BLaER1 treated with 17β-estradiol and CSF1 and Interleukin-3, amounts not matched to agents 10 nM and 100 nM (cell line): ENCODE results near the gene SARS2.
A peak's percentile ranks its signal among the peaks of the same experiment; 100 is the strongest.

Experiments
- H3K27ac ChIP-seq, 11 experiments: shearing (Covaris generic); formaldehyde crosslinking; 2 replicates each; pipeline ENCODE4 v1.8.1; 2022
- H3K27me3 ChIP-seq, 11 experiments: shearing (Covaris generic); formaldehyde crosslinking; 2 replicates each; pipeline ENCODE4 v1.8.1; 2022
- H3K36me3 ChIP-seq, 11 experiments: shearing (Covaris generic); formaldehyde crosslinking; 2 replicates each; pipeline ENCODE4 v1.8.1; 2022
- H3K4me1 ChIP-seq, 10 experiments: shearing (Covaris generic); formaldehyde crosslinking; 2 replicates each; pipeline ENCODE4 v1.8.1; 2022
- H3K4me2 ChIP-seq, 11 experiments: shearing (Covaris generic); formaldehyde crosslinking; 2 replicates each; pipeline ENCODE4 v1.8.1; 2022
- H3K4me3 ChIP-seq, 10 experiments: shearing (Covaris generic); formaldehyde crosslinking; 2 replicates each; pipeline ENCODE4 v1.8.1; 2022
- H3K9ac ChIP-seq, 11 experiments: shearing (Covaris generic); formaldehyde crosslinking; 2 replicates each; pipeline ENCODE4 v1.8.1; 2022
- H3K9me3 ChIP-seq, 11 experiments: shearing (Covaris generic); formaldehyde crosslinking; replicated peaks in 1 of 11; 2 replicates each; pipeline ENCODE4 v1.8.1; 2022
- H4K20me1 ChIP-seq, 11 experiments: shearing (Covaris generic); formaldehyde crosslinking; 2 replicates each; pipeline ENCODE4 v1.8.1; 2022
- Cebpa-rat ChIP-seq, 11 experiments: shearing (Covaris generic); IDR thresholded peaks; 2 replicates each; pipeline ENCODE4 v1.8.1; 2022

Gene SARS2

DNA sequence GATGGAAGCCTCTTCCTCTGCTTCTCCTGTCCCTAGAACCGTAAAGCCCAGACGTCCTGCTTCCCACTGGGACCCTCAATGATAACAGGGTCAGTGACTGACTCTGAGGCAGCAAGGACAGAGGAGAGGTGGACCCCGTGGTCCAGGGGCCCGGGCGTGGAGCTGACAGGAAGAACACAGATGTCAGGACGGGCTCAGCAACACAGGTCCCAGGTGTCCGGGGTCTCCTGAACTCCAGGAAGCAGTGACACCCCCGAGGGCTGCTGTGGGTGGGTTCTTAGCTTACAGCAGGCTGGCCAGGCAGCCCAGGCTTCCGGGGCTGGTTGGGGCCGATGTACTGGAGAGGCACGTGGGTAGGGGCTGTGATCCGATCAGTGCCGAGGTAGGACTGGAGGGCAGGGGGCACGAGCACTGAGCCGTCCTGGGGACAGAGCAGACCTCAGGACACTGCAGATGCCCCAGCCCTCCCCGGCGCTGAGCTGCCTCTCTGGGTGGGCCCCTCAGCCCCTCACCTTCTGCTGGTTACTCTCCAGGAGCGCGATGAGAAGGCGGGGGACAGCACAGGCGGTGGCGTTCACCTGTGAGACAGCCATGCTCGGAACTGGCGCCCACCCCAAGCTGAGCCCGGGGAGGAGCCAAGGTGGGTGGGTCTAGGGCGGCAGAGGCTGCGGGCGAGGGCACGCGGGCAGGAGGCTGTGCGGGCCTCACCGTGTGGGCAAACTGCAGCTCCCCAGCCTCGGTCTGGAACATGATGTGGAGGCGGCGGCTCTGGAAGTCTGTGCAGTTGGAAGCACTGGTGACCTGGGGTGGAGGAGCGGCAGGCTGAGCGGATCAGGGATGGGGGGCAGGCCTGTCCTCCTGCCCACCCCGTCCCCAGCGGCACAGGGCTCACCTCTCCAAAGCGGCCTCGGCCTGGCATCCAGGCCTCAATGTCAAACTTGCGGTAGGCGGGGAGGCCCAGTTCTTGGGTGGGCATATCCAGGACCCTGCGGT lies 14.9 kb downstream of the SARS2 start:
- Histone ChIP-seq H3K9me3 (no peaks in the 10 kb centered on the region), H3K36me3 (peaks cover 0 to 33% (median 5%) of the 10 kb centered on the region in 11 experiments; a peak in 7 of 22 replicates), H3K27ac (peak overlapping the region in 1 of 11 experiments; percentile 18; a peak in 1 of 22 replicates), H3K27me3 (no peaks in the 10 kb centered on the region), H3K4me1 (peaks cover 10 to 22% (median 16%) of the 10 kb centered on the region in 10 experiments; a peak in 18 of 20 replicates), H3K4me2 (no peak overlapping the region), H3K9ac (peak overlapping the region in 2 of 11 experiments; percentile 10 to 15; a peak in 2 of 22 replicates), H4K20me1 (0 out of 22 replicates have a peak, but pooled peaks cover 0 to 4% (median 0%) of the 10 kb centered on the region in 11 experiments), H3K4me3 (no peak overlapping the region)
- no peak for TF ChIP-seq Cebpa-rat (IDR thresholded peaks at IDR 0.05)

DNA sequence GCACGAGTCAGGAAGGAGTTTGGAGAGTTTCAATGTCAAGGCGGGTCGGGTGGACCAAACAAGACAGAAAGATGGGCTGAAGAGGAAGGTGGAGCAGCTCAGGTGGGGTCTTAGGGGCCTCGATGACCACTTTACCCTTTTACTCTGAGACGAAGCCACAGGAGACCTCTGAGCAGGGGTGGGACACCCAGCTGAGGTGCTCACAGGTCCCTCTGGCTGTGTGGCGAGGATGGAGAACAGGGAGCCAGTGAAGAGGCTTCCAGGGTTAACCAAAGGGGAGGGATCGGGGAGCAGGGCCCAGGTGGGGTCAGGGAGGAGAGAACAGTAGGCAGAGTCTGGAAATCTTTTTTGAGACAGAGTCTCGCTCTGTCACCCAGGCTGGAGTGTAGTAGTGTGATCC lies 16.6 kb downstream of the SARS2 start:
- TF ChIP-seq Cebpa-rat (IDR thresholded peaks at IDR 0.05): no peak
- H3K9ac ChIP-seq: no peak overlapping the region
- H3K4me3 ChIP-seq: no peak overlapping the region
- H3K4me2 ChIP-seq: no peak overlapping the region
- peaks cover 3 to 38% (median 9%) of the 10 kb centered on the region in 11 experiments; a peak in 20 of 22 replicates for H3K36me3 ChIP-seq
- H3K9me3 ChIP-seq: no peaks in the 10 kb centered on the region
- H3K4me1 ChIP-seq: peaks cover 7 to 14% (median 10%) of the 10 kb centered on the region in 10 experiments; a peak in 12 of 20 replicates
- H4K20me1 ChIP-seq: no peaks in the 10 kb centered on the region
- no peaks in the 10 kb centered on the region for H3K27me3 ChIP-seq
- H3K27ac ChIP-seq: no peak overlapping the region

DNA sequence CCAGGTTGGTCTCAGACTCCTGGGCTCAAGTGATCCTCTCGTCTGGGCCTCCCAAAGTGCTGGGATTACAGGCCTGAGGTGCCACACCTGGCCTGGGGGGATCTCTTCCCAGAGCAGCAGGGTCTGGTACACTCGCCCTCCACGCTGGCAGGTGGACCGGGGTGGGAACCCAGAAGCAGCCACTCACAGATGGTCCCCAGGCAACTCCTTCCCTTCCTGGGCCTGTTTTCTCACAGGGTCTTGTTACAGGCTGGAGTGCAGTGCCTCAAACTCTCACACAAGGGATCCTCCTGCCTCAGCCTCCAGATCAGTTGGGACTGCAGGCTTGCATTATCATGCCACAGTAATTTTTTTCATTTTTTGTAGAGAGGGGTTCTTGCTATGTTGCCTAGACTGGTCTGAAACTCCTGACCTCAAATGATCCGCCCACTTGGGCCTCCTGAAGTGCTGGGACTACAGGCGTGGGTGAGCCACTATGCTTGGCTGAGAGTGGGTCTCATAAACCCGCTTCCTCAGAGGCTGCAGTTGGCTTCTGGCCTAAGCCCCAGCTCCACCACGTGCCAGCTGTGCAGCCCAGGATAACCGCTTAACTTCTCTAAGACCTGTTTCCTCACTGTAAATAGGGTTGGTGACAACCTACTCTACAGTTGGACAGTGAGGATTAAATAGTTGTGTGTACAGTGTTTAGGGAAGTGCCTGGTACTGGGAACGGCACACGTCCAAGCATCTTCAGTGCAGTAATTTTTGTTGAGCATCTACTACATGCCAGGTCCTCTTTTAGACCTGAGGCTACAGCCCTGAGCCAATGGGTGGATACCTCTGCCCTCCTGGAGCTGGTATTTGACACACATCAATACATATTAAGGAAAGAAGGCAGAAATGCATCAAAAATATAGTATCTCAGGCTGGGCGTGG lies 17.7 kb downstream of the SARS2 start:
- Histone ChIP-seq H3K27ac (peak overlapping the region in 2 of 11 experiments; percentile 21 to 38; a peak in 2 of 22 replicates), H3K4me2 (peak overlapping the region in 6 of 11 experiments; percentile 2 to 23 (median 12); a peak in 2 of 22 replicates), H3K4me3 (no peak overlapping the region), H3K36me3 (peaks cover 13 to 39% (median 18%) of the 10 kb centered on the region in 11 experiments), H3K9me3 (no peaks in the 10 kb centered on the region), H3K9ac (peak overlapping the region in 1 of 11 experiments; percentile 53; a peak in 2 of 22 replicates), H3K27me3 (no peaks in the 10 kb centered on the region), H4K20me1 (no peaks in the 10 kb centered on the region), H3K4me1 (peaks cover 7 to 13% (median 10%) of the 10 kb centered on the region in 10 experiments; a peak in 12 of 20 replicates)
- no peak for TF ChIP-seq Cebpa-rat (IDR thresholded peaks at IDR 0.05)

DNA sequence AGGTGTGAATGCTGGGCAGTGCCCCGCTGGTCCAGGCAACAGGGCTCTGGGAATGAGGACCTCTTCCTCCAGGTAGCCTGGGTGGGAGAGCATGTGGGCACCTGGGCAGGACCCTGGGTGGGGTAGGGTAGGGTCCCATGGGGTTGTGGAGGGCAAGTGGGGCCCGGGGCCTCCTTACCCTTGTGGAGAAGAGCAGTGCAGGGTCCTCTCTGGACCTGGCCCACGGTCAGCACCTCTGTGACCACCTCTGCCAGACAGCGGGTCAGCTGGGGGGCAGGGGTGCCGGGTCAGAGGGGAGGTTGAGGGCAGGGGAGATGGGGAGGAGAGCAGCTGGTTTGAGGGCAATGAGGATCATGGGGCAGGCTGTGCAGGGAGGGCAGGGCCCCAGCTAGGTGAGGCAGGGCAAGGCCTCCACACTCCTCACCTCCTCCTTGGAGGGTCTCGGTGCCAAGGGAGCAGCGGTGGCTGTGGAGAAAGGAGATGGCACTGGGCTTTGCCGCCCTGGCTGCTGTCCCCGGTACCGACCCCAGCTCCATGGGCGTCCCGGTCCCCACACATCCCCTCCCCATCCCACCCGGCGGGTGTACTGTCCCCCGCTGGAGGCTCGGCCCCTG lies 19.1 kb downstream of the SARS2 start:
- no peak for TF ChIP-seq Cebpa-rat (IDR thresholded peaks at IDR 0.05)
- Histone ChIP-seq H3K4me2 (no peak overlapping the region), H3K9me3 (0 out of 22 replicates have a peak, but pooled peaks cover 0 to 5% (median 0%) of the 10 kb centered on the region in 11 experiments), H4K20me1 (no peaks in the 10 kb centered on the region), H3K36me3 (peaks cover 26 to 53% (median 31%) of the 10 kb centered on the region in 11 experiments), H3K27ac (no peak overlapping the region), H3K9ac (no peak overlapping the region), H3K27me3 (no peaks in the 10 kb centered on the region), H3K4me3 (no peak overlapping the region), H3K4me1 (peaks cover 7 to 13% (median 10%) of the 10 kb centered on the region in 10 experiments; a peak in 12 of 20 replicates)

- Histone ChIP-seq H3K36me3 (peaks cover 33 to 52% (median 36%) of the 10 kb centered on the region in 11 experiments), H3K27me3 (no peaks in the 10 kb centered on the region), H3K4me1 (peaks cover 7 to 13% (median 10%) of the 10 kb centered on the region in 10 experiments; a peak in 12 of 20 replicates), H3K4me2 (no peak overlapping the region), H3K9me3 (0 out of 22 replicates have a peak, but pooled peaks cover 0 to 5% (median 0%) of the 10 kb centered on the region in 11 experiments), H3K9ac (no peak overlapping the region), H3K4me3 (no peak overlapping the region), H3K27ac (no peak overlapping the region), H4K20me1 (peaks cover 0 to 1% (median 0%) of the 10 kb centered on the region in 11 experiments; a peak in 2 of 22 replicates)
- TF ChIP-seq Cebpa-rat (IDR thresholded peaks at IDR 0.05): no peak
Measured at GRCh38 chr19:38910488-38910887, 20.1 kb downstream of the SARS2 start.

- H3K9me3 ChIP-seq: 0 out of 22 replicates have a peak, but pooled peaks cover 0 to 5% (median 0%) of the 10 kb centered on the region in 11 experiments
- H4K20me1 ChIP-seq: peaks cover 0 to 15% (median 0%) of the 10 kb centered on the region in 11 experiments; a peak in 6 of 22 replicates
- H3K4me2 ChIP-seq: no peak overlapping the region
- H3K4me3 ChIP-seq: no peak overlapping the region
- no peaks in the 10 kb centered on the region for H3K27me3 ChIP-seq
- H3K4me1 ChIP-seq: peaks cover 9 to 14% (median 11%) of the 10 kb centered on the region in 10 experiments; a peak in 13 of 20 replicates
- H3K9ac ChIP-seq: no peak overlapping the region
- no peak for TF ChIP-seq Cebpa-rat (IDR thresholded peaks at IDR 0.05)
- H3K36me3 ChIP-seq: peaks cover 44 to 60% (median 50%) of the 10 kb centered on the region in 11 experiments
- no peak overlapping the region for H3K27ac ChIP-seq
Measured at GRCh38 chr19:38908911-38909310, 21.7 kb downstream of the SARS2 start.

DNA sequence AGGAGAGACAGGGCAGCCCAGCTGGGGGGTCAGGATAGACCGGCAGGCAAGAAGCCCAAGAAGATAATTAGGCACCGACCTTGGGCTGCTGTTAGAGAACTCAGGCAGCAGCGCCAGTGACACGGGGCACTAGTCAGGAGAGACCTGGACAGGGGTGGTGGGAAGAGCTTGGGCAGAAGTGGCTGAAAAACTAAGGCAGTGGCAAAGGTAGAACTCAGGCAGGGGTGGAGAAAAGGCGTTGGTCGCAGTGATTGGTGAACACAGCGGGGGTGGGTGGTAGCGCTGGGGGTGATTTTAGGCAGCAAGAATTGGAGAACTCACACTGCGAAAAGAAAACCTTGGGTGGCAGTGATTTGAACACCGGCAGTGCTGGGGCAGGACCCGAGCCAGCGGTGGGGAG lies 22.9 kb downstream of the SARS2 start:
- TF ChIP-seq Cebpa-rat (IDR thresholded peaks at IDR 0.05): no peak
- H3K4me2 ChIP-seq: no peak overlapping the region
- H3K27ac ChIP-seq: no peak overlapping the region
- 0 out of 22 replicates have a peak, but pooled peaks cover 0 to 5% (median 0%) of the 10 kb centered on the region in 11 experiments for H3K9me3 ChIP-seq
- H3K4me1 ChIP-seq: peaks cover 2 to 8% (median 4%) of the 10 kb centered on the region in 10 experiments; a peak in 12 of 20 replicates
- peaks cover 44 to 69% (median 57%) of the 10 kb centered on the region in 11 experiments for H3K36me3 ChIP-seq
- H3K9ac ChIP-seq: no peak overlapping the region
- no peak overlapping the region for H3K4me3 ChIP-seq
- H4K20me1 ChIP-seq: peaks cover 0 to 15% (median 0%) of the 10 kb centered on the region in 11 experiments; a peak in 8 of 22 replicates
- no peaks in the 10 kb centered on the region for H3K27me3 ChIP-seq

DNA sequence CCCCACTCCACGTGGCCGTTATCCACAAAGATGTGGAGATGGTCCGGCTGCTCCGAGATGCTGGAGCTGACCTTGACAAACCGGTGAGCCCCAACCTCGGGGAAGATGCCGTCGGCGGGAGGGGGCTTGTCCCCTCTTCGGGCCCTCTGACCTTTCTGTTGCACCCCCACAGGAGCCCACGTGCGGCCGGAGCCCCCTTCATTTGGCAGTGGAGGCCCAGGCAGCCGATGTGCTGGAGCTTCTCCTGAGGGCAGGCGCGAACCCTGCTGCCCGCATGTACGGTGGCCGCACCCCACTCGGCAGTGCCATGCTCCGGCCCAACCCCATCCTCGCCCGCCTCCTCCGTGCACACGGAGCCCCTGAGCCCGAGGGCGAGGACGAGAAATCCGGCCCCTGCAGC lies 23.3 kb downstream of the SARS2 start:
- peaks cover 0 to 8% (median 0%) of the 10 kb centered on the region in 10 experiments; a peak in 3 of 20 replicates for H3K4me1 ChIP-seq
- no peak overlapping the region for H3K4me2 ChIP-seq

More for the DNA sequence above, 23.3 kb downstream of the SARS2 start:
- Histone ChIP-seq H3K9me3 (0 out of 22 replicates have a peak, but pooled peaks cover 0 to 5% (median 0%) of the 10 kb centered on the region in 11 experiments), H3K27me3 (no peaks in the 10 kb centered on the region), H3K4me3 (no peak overlapping the region), H3K36me3 (peaks cover 44 to 69% (median 57%) of the 10 kb centered on the region in 11 experiments), H4K20me1 (peaks cover 0 to 15% (median 0%) of the 10 kb centered on the region in 11 experiments; a peak in 8 of 22 replicates), H3K27ac (no peak overlapping the region), H3K9ac (no peak overlapping the region)
- TF ChIP-seq Cebpa-rat (IDR thresholded peaks at IDR 0.05): no peak
